Cardiac septum (tissue), 1 donor: ENCODE data around the gene IFNA6. TPM values are rescaled to one million over a fixed set of nuclear protein-coding genes. Genes with fewer than 3 reads are reported as not detected.
"Not testable (repeated sequence)": the region's sequence is repeated elsewhere in the genome, so short reads cannot be mapped to it uniquely, and the experiment has no call there.

ENCODE experiments used
- DNase-seq: peaks from one replicate; pipeline ENCODE4 v3.0.0-alpha.2; 2020; ENCODE audit warnings: low spot score
- intact Hi-C: fragments of 100-400 bp; cut with DNase I; formaldehyde crosslinking; loops from one replicate; pipeline ENCODE4 v1.14.0; 2022
- long read RNA-seq: library from polyadenylated mRNA; unstranded; transcript quantifications from one replicate; pipeline ENCODE4 v2.0.0, GENCODE V29; 2021
- total RNA-seq: library from RNA; stranded (reverse); fragmentation: NEBNext Ultra II Directional; extraction: Animal tissue kit (Norgen Biotek cat#: 25700); gene quantifications from one replicate; pipeline ENCODE4 v1.2.1, GENCODE V29; 2021
- donor health status: DM: no; HTN: no; CAD: no.

Gene IFNA6
- not detected for total RNA-seq
- long read RNA-seq: 0 reads

DNA sequence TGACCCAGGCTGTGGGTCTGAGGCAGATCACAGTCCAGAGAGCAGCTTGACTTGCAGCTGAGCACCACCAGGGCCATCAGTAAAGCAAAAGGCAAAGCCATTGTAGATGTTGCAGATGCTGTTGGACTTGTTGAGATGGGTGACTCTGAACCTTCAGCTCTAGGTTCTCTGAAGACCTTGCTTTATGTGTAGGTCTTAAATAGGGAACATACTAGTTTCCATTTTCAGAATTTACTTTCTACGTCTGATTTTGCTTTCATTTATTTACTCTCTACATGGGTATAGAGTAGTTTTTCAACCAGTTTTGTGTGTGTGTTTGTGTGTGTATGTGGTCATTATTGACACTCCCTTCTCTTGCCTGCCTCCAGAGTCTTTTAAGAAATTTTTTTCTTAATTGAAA, at the start of gene IFNA6:
Gene IFNA6 (minus strand): TSS at position 101 of the 400 bp plus-strand sequence. CDS start 0 bp downstream, at position 101.
- intact Hi-C loops: no loop called here

GRCh38 chr9:21399956-21400355, 49.3 kb upstream of the IFNA6 start:
- no peak for DNase-seq
- intact Hi-C loops: loop anchor here (5.0 kb wide), 1 partner anchor 78 kb away; no protein-coding TSS in a partner anchor

More for the DNA sequence above, at the start of gene IFNA6:
- DNase-seq: no peak

DNA sequence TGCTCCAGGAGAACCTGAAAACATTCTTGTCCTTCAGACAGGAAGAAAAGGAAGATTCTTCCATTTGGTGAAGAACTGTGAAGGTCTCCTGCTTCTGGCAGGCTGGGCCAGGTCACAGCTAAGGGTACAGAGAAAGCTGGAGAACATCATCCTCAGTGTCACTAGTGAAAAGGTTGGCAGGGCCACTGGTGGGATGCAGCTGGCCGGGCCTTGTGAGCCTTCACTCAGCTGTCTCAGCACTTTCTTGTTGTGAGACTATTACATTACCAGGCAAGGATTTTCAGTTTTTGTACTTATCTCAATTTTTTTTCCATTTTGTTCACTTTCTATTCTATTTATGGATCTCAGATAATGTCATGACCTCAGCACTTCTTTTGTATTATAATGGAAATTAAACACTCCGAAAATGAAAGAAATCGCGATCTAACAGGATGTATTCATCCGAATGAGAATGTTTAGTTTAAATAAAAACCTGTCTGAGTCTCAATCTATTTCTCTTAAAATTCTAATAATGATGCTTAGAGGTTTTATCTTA, 48.3 kb upstream of the IFNA6 start:
- intact Hi-C loops: loop anchor here (5.0 kb wide), 1 partner anchor 77 kb away; no protein-coding TSS in a partner anchor

GRCh38 chr9:21395778-21396717, 45.4 kb upstream of the IFNA6 start:
- intact Hi-C loops: loop anchor here (5.0 kb wide), 1 partner anchor 74 kb away; no protein-coding TSS in a partner anchor
- no peak for DNase-seq

More for the DNA sequence above, 48.3 kb upstream of the IFNA6 start:
- DNase-seq: no peak

DNA sequence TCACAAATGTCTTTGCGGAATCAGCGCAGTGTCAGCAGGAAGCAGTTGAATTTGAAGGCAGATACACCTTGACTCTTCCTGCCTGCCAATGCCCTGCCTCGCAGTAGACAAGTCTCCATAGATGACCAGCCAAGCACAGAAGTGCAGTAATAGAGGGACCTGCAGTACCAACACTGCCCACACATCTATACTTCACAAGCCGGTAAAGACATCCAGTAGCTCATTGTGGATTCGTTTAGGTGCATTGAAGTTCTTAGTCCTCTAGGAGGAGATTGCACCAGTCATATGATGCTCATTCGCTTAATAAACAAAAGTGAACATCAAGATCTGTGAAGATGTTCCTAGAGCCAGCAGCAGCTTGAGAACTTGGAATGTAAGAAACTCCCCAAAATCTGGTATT, 41.6 kb upstream of the IFNA6 start:
- intact Hi-C loops: no loop called here
- DNase-seq: no peak

- intact Hi-C loops: no loop called here
Observed at GRCh38 chr9:21385131-21385670, 34.5 kb upstream of the IFNA6 start, which contains the start of gene IFNA2. IFNA2 (minus strand) TSS chr9:21385398; CDS start chr9:21385329, 69 bp downstream.

GRCh38 chr9:21383627-21384026, 32.9 kb upstream of the IFNA6 start:
- intact Hi-C loops: no loop called here

More at GRCh38 chr9:21385131-21385670, 34.5 kb upstream of the IFNA6 start, which contains the start of gene IFNA2:
- no peak for DNase-seq

GRCh38 chr9:21381448-21382339, 31.0 kb upstream of the IFNA6 start:
- intact Hi-C loops: no loop called here
- no peak for DNase-seq

More at GRCh38 chr9:21383627-21384026, 32.9 kb upstream of the IFNA6 start:
- no peak for DNase-seq

DNA sequence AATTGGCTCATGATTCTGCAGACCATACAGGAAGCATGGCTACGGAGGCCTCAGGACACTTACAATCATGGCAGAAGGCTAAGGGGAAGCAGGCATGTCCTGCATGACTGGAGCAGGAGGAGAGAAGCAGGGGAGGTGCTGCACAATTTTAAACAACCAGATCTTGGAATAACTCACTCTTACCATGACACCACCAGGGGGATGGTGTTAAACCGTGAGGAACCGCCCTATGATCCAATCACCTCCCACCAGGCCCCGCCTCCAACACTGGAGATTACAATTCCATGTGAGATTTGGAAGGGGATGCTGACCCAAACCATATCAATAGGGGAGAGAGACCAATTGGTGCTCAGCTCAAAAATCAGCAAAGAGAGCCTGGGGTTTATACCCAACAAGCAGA, 20.8 kb upstream of the IFNA6 start:
- intact Hi-C loops: not testable (repeated sequence)

GRCh38 chr9:21367957-21368356, 17.3 kb upstream of the IFNA6 start, which contains the start of gene IFNA13:
IFNA13 (minus strand) TSS chr9:21368057; CDS start chr9:21368010, 47 bp downstream.
- DNase-seq: no peak
- intact Hi-C loops: no loop called here

More for the DNA sequence above, 20.8 kb upstream of the IFNA6 start:
- not testable (repeated sequence) for DNase-seq

DNA sequence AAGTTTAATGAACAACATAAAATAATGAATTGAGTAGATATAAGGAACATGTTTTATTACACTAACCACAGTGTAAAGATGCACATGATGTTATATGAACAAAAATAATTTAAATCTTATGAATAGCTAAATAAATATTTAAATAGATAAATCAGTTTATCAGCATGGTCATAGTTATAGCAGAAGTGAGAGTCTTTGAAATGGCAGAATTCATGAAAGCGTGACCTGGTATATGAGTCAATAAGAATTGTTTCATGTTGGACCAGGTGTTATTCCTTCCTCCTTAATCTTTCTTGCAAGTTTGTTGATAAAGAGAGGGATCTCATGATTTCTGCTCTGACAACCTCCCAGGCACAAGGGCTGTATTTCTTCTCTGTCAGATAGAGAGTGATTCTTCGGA, 16.5 kb upstream of the IFNA6 start:
- intact Hi-C loops, DNase-seq: not testable (repeated sequence)

GRCh38 chr9:21362287-21362686, 11.6 kb upstream of the IFNA6 start:
- intact Hi-C loops: no loop called here
- no peak for DNase-seq

GRCh38 chr9:21357479-21358460, 7.1 kb upstream of the IFNA6 start:
- no peak for DNase-seq
- intact Hi-C loops: no loop called here

- intact Hi-C loops: no loop called here
- no peak for DNase-seq
Observed at GRCh38 chr9:21348430-21348970, 2.2 kb downstream of the IFNA6 start.

DNA sequence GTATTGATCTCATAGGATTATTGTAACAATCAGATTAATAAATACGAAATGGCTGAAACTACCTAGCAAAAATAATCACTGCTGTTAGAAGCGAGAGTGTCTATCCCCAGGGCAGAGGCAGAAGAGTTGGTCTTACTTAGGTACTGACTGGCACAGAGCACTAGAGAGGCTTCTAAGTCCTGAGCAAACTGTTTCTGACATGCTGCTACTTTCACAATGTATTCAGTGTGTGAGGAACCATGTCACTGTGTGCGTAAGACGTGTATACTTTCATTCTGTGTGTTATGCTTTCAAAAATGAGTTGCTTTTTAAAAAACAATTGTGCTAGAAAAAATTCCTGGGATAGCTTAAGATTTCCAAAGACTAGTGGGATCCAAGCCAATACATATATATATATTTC, 10.0 kb downstream of the IFNA6 start:
- DNase-seq: no peak
- intact Hi-C loops: no loop called here

DNA sequence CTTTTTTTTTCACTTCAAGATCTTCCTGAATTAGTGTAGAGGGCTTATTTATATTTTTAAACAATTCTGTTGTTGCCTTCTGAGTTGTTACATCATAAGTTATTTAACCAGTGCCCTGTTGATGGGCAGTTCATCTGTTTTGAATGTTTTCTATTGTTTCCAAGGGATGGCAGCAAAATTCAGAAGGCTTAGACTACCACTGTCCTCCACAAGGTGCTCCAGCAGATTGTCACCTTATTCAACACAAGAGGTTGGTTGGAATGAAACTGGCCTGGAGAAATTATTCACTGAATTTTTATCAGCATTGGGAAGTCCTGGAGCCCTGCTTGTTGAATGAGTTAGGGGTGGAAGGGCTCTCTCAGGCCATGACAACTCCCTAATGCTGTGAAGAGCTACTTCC, 14.2 kb downstream of the IFNA6 start:
- intact Hi-C loops: no loop called here
- no peak for DNase-seq
